DMS79 treated with DMSO at 0.1 percent for 48 hours (cell line): ENCODE measurements around the gene TUBGCP5.
A peak's percentile ranks its signal among the peaks of the same experiment; 100 is the strongest.
"Not testable (repeated sequence)": the region's sequence is repeated elsewhere in the genome, so short reads cannot be mapped to it uniquely, and the experiment has no call there.

Experiments
- DNase-seq: peaks from one replicate; lab custom pipeline; 2025; lab: John Stamatoyannopoulos, UW

Gene TUBGCP5

GRCh38 chr15:23041736-23042135 is 2.4 kb upstream of the TUBGCP5 start:
- not testable (repeated sequence) for DNase-seq

GRCh38 chr15:23039917-23040281 is 530 bp upstream of the TUBGCP5 start:
- DNase-seq, result no peak

GRCh38 chr15:23038726-23039142 is 635 bp downstream of the TUBGCP5 start:
- peak; percentile 30 for DNase-seq

- DNase-seq, result no peak
These were observed 3.3 kb downstream of the TUBGCP5 start for GRCh38 chr15:23035964-23036566.

GRCh38 chr15:23033979-23034378 is 5.4 kb downstream of the TUBGCP5 start:
- no peak for DNase-seq

GRCh38 chr15:23026218-23026617 is 13.2 kb downstream of the TUBGCP5 start:
- DNase-seq, result no peak

- DNase-seq, result no peak
These were observed 17.2 kb downstream of the TUBGCP5 start for GRCh38 chr15:23022156-23022555.

GRCh38 chr15:23014394-23015000 is 24.9 kb downstream of the TUBGCP5 start:
- no peak for DNase-seq

- no peak for DNase-seq
These were observed 25.7 kb downstream of the TUBGCP5 start for GRCh38 chr15:23013681-23014080.

GRCh38 chr15:23012616-23013015 is 26.8 kb downstream of the TUBGCP5 start:
- DNase-seq, result not testable (repeated sequence)

GRCh38 chr15:23003736-23004135 is 35.6 kb downstream of the TUBGCP5 start:
- no peak for DNase-seq

- DNase-seq, result no peak
These were observed 36.4 kb downstream of the TUBGCP5 start for GRCh38 chr15:23002920-23003319.

- no peak for DNase-seq
These were observed 43.6 kb downstream of the TUBGCP5 start for GRCh38 chr15:22995795-22996194.

- DNase-seq, result no peak
These were observed 47.4 kb downstream of the TUBGCP5 start for GRCh38 chr15:22992024-22992326.

GRCh38 chr15:22989576-22990477 is 49.5 kb downstream of the TUBGCP5 start:
- no peak for DNase-seq

- DNase-seq, result no peak
These were observed 50.6 kb downstream of the TUBGCP5 start for GRCh38 chr15:22988811-22989210.

- DNase-seq, result not testable (repeated sequence)
These were observed 57.4 kb downstream of the TUBGCP5 start for GRCh38 chr15:22981931-22982330.

GRCh38 chr15:22981051-22981840 is 58.1 kb downstream of the TUBGCP5 start:
- no peak for DNase-seq

- DNase-seq, result peak; percentile 11
These were observed 58.9 kb downstream of the TUBGCP5 start, which contains the start of gene CYFIP1 for GRCh38 chr15:22980189-22981050. TSS of gene CYFIP1 (minus strand) at chr15:22980368. CDS start at chr15:22947285, 33,083 bp downstream.

GRCh38 chr15:22979238-22980188 is 59.9 kb downstream of the TUBGCP5 start:
- DNase-seq, result peak; percentile 19
